Ovary (tissue), 9 donors: Measurements from ENCODE around the gene PRDM16. TPM values are rescaled to one million over a fixed set of nuclear protein-coding genes. Genes with fewer than 3 reads are reported as not detected.

Experiments
- DNase-seq, 5 donors: peaks; one replicate each; pipeline ENCODE4 v3.0.0-alpha.2; 2019 to 2020
- H3K27ac ChIP-seq, 2 donors: fragments of 200-600 bp; one replicate each; pipeline versions ENCODE4 v1.5.1 to v1.8.0; 2019 to 2022
- H3K27me3 ChIP-seq: fragments of 200-600 bp; one replicate; pipeline ENCODE4 v1.8.0; 2022
- H3K36me3 ChIP-seq: fragments of 200-600 bp; sonication (generic); one replicate; pipeline ENCODE4 v1.5.1; 2019
- H3K4me1 ChIP-seq: one replicate; pipeline ENCODE4 v1.8.1; 2013; ENCODE audit warnings: mild to moderate bottlenecking, moderate library complexity; ENCODE audit not compliant: insufficient read depth
- H3K4me3 ChIP-seq: fragments of 200-600 bp; sonication (generic); one replicate; pipeline ENCODE4 v1.5.1; 2017
- H3K9me3 ChIP-seq, 2 donors: fragments of 200-600 bp in 1 of 2; sonication (generic) in 1 of 2; one replicate each; pipeline versions ENCODE4 v1.5.1 to v1.8.1; 2013 to 2019; ENCODE audit warnings: mild to moderate bottlenecking in 1 of 2, moderate library complexity in 1 of 2
- EP300 ChIP-seq: sonication (generic); formaldehyde crosslinking; IDR thresholded peaks from one replicate; pipeline ENCODE4 v1.6.1; 2017; ENCODE audit warnings: antibody characterized with exemption
- POLR2A ChIP-seq: fragments of 450-650 bp; IDR thresholded peaks from one replicate; pipeline ENCODE4 v1.6.1; 2017; ENCODE audit warnings: antibody characterized with exemption, mild to moderate bottlenecking, moderate library complexity
- WGBS, 3 donors: extraction: QIAGEN DNeasy Blood & Tissue Kit in 1 of 3; methylation state at CpG; one replicate each; pipeline versions ENCODE4 v1.1.5 to v1.1.7; 2013 to 2017; 5-methylcytosine and 5-hydroxymethylcytosine counted together
- intact Hi-C, 4 donors: fragments of 100-400 bp; cut with DNase I; formaldehyde crosslinking; loops; one replicate each; pipeline versions ENCODE4 v1.11.0 to v1.15.1; 2022 to 2023
- polyA plus RNA-seq, 2 donors: library from polyadenylated mRNA; stranded (reverse); fragments of 200-250 nt in 1 of 2; fragments of 350-450 nt in 1 of 2; fragmentation: Illumina TruSeq in 1 of 2; extraction: RNeasy Lipid Tissue Mini Kit (QIAGEN cat#74804) in 1 of 2; gene quantifications; one replicate each; pipeline ENCODE4 v1.2.3, GENCODE V29; 2013 to 2014
- total RNA-seq, 7 donors: library from RNA; depleted of rRNA in 2 of 7; stranded (reverse); fragments of >200 nt in 2 of 7; fragmentation: NEBNext Ultra II Directional in 3 of 7; extraction: Animal tissue kit (Norgen Biotek cat#: 25700) in 3 of 7; gene quantifications; one replicate each; pipeline versions ENCODE4 v1.1.0 to v1.2.4, GENCODE V29; 2016 to 2023
- TF ChIP-seq, protein P1 (sequence below), 3 donors: fragments of 450-650 bp in 2 of 3; fragments of 200-600 bp in 1 of 3; IDR thresholded peaks; one replicate each; pipeline versions ENCODE4 v1.5.1 to v1.8.0; 2016 to 2022; ENCODE audit warnings: antibody characterized with exemption in 3 of 3, mild to moderate bottlenecking in 1 of 3
- donor health status: DM: no; HTN: no; CAD: no; lungs with moderate emphysema.
- donor health status: DM: no; HTN: no; CAD: no.
- donor health status: Bipolar disorder and iron deficiency.
- donor health status: DM: yes; HTN: yes; CAD: no.
- donor health status: DM: no; HTN: no; CAD: no.
- donor health status: DM: yes; HTN: yes; CAD: no.

Gene PRDM16
- total and polyA plus RNA-seq, 9 donors: 1.1 to 17.3 (median 3.9) TPM

GRCh38 chr1:3135073-3135702, 66.2 kb downstream of the PRDM16 start:
- Histone ChIP-seq H3K27ac (no peak overlapping the region), H3K4me1 (peaks cover 13% of the 10 kb centered on the region), H3K27me3 (no peaks in the 10 kb centered on the region), H3K9me3 (no peaks in the 10 kb centered on the region), H3K36me3 (no peaks in the 10 kb centered on the region), H3K4me3 (no peak overlapping the region)
- intact Hi-C loops: no loop called here
- no peak for DNase-seq
- 62 to 79% (median 77%) methylated on average over 28 to 29 of the region's 29 CpGs for WGBS, 3 donors
- TF ChIP-seq, protein P1, sequence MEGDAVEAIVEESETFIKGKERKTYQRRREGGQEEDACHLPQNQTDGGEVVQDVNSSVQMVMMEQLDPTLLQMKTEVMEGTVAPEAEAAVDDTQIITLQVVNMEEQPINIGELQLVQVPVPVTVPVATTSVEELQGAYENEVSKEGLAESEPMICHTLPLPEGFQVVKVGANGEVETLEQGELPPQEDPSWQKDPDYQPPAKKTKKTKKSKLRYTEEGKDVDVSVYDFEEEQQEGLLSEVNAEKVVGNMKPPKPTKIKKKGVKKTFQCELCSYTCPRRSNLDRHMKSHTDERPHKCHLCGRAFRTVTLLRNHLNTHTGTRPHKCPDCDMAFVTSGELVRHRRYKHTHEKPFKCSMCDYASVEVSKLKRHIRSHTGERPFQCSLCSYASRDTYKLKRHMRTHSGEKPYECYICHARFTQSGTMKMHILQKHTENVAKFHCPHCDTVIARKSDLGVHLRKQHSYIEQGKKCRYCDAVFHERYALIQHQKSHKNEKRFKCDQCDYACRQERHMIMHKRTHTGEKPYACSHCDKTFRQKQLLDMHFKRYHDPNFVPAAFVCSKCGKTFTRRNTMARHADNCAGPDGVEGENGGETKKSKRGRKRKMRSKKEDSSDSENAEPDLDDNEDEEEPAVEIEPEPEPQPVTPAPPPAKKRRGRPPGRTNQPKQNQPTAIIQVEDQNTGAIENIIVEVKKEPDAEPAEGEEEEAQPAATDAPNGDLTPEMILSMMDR (IDR thresholded peaks at IDR 0.05): no peak
- TF ChIP-seq EP300 (no peak), POLR2A (no peak)

DNA sequence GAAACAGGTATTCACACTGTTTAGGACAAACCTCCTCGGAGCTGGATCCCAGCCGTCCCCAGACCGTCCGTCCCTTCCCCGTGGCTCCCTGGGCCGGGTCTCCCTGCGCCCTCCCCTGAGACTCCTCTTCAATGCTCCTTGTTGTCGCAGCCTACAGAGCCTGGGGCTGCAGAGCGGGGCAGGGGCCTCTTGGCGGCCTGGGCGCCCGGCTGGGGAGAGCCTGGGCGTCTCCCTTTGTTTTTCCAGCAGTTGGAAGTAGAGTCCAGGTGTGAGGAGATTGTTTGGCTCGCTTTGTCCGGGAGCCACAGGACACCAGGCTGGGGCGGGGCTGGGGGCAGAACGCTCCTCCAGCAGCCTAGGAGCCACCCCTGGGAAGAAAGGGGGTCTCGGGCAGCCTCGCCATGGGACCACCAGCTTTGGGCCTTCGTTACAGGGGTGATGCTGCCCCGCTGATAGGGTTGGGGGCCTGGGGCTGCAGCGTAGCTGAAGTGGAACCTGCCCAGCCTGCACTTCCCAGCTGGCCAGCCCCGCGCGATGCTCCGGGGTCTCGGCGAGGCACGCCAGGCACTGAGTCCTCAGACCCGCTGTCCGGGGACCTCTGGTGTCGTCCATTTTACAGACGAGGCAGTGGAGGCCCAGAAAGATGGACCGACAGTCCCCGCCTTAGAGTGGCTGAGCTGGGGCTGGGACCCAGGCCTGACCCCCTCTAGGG, 66.9 kb downstream of the PRDM16 start:
- TF ChIP-seq EP300 (no peak), POLR2A (no peak)
- TF ChIP-seq, protein P1 (IDR thresholded peaks at IDR 0.05): no peak
- H3K27me3 ChIP-seq: no peaks in the 10 kb centered on the region
- intact Hi-C loops: no loop called here
- H3K27ac ChIP-seq: no peak overlapping the region
- no peaks in the 10 kb centered on the region for H3K36me3 ChIP-seq
- H3K4me1 ChIP-seq: peaks cover 13% of the 10 kb centered on the region
- DNase-seq: no peak
- 87 to 92% (median 90%) methylated on average over 22 to 35 of the region's 35 CpGs for WGBS, 3 donors
- no peak overlapping the region for H3K4me3 ChIP-seq
- no peaks in the 10 kb centered on the region for H3K9me3 ChIP-seq

DNA sequence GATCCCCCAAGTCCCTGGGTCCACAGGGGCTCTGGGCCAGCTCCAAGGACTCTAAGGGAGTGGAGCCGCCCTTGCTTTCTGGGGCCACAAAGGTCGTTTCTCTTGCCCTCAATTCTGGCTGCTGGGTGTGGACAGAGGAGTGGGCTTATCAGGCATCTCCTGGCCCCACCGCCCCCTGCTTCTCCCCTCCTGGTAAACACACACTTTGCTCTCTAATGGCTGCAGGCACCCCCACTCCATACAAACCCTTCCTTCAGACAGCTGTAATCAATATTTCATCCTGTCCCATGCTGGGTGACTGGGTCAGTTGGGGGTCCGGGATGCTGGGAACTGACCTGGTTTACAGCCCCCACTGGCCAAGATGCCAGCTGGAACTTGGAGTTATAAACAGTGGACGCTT, 67.5 kb downstream of the PRDM16 start:
- WGBS, 3 donors: 68 to 75% (median 75%) methylated on average over 5 of the region's 5 CpGs
- no peak for DNase-seq
- Histone ChIP-seq H3K36me3 (no peaks in the 10 kb centered on the region), H3K27me3 (no peaks in the 10 kb centered on the region), H3K9me3 (no peaks in the 10 kb centered on the region), H3K4me3 (no peak overlapping the region), H3K27ac (no peak overlapping the region), H3K4me1 (peaks cover 12% of the 10 kb centered on the region)
- TF ChIP-seq, protein P1 (IDR thresholded peaks at IDR 0.05): no peak
- TF ChIP-seq POLR2A (no peak), EP300 (no peak)
- intact Hi-C loops: no loop called here

GRCh38 chr1:3137111-3138100, 68.4 kb downstream of the PRDM16 start:
- Histone ChIP-seq H3K36me3 (no peaks in the 10 kb centered on the region), H3K9me3 (no peaks in the 10 kb centered on the region), H3K27me3 (no peaks in the 10 kb centered on the region), H3K4me3 (no peak overlapping the region), H3K27ac (no peak overlapping the region), H3K4me1 (peaks cover 10% of the 10 kb centered on the region)
- DNase-seq: no peak
- TF ChIP-seq POLR2A (no peak), EP300 (no peak)
- TF ChIP-seq, protein P1 (IDR thresholded peaks at IDR 0.05): no peak
- intact Hi-C loops: no loop called here
- WGBS, 3 donors: 69 to 83% (median 76%) methylated on average over 28 of the region's 28 CpGs
